Coronary artery (tissue), 2 donors: ENCODE measurements around the gene E2F4.

Source experiments
- DNase-seq: peaks from one replicate; pipeline ENCODE4 v3.0.0-alpha.2; 2017; ENCODE audit warnings: low spot score
- H3K27ac ChIP-seq, 2 donors: fragments of 200-600 bp; sonication (generic); one replicate each; pipeline ENCODE4 v1.5.1; 2016 to 2019
- H3K4me3 ChIP-seq: fragments of 200-600 bp; sonication (generic); 2 replicates; pipeline ENCODE4 v1.5.1; 2016; ENCODE audit warnings: mild to moderate bottlenecking, moderate library complexity
- TF ChIP-seq, protein P1 (sequence below): fragments of 200-600 bp; sonication (generic); IDR thresholded peaks from one replicate; pipeline ENCODE4 v1.5.1; 2019; ENCODE audit warnings: antibody characterized with exemption

Gene E2F4

DNA sequence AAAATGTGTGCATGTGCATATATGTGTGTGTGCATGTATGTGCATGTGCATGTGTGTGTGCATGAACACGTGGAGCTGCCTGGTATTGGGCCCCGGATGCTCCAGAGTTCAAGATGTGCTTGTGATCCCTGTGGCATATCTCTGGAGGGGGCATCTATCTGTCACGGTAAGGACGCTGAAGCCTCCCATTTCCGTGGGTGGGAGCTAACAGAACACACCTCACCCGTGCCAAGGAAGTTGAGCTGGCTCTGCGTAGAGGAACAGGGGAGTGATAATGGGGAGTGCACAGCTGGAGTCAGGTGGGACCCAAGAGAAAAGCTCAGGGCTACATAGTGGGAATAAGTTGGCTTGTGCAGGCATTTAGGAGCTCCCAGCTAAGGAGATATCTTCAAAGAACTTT lies 19.7 kb downstream of the E2F4 start:
- Histone ChIP-seq H3K27ac (no peak overlapping the region), H3K4me3 (no peak overlapping the region)
- TF ChIP-seq, protein P1, sequence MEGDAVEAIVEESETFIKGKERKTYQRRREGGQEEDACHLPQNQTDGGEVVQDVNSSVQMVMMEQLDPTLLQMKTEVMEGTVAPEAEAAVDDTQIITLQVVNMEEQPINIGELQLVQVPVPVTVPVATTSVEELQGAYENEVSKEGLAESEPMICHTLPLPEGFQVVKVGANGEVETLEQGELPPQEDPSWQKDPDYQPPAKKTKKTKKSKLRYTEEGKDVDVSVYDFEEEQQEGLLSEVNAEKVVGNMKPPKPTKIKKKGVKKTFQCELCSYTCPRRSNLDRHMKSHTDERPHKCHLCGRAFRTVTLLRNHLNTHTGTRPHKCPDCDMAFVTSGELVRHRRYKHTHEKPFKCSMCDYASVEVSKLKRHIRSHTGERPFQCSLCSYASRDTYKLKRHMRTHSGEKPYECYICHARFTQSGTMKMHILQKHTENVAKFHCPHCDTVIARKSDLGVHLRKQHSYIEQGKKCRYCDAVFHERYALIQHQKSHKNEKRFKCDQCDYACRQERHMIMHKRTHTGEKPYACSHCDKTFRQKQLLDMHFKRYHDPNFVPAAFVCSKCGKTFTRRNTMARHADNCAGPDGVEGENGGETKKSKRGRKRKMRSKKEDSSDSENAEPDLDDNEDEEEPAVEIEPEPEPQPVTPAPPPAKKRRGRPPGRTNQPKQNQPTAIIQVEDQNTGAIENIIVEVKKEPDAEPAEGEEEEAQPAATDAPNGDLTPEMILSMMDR, result no peak
- no peak for DNase-seq

DNA sequence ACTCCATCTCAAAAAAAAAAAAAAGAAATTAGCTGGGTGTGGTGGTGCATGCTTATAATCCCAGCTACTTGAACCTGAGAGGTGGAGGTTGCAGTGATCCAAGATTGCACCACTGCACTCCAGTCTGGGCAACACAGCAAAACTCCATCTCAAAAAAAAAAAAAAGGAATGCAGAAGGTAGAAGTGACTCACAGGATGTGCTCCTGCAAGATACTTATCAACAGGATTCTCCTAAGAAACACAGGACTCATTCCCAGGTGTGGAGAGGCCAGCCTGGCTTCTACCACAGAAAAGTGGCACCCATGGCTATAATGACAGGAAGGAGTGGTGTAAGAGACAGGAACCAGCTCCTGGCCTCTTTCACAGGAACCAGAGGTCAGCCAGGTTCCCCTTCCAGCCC lies 20.8 kb downstream of the E2F4 start:
- TF ChIP-seq, protein P1, result no peak
- H3K27ac ChIP-seq, result no peak overlapping the region
- H3K4me3 ChIP-seq, result no peak overlapping the region
- no peak for DNase-seq

DNA sequence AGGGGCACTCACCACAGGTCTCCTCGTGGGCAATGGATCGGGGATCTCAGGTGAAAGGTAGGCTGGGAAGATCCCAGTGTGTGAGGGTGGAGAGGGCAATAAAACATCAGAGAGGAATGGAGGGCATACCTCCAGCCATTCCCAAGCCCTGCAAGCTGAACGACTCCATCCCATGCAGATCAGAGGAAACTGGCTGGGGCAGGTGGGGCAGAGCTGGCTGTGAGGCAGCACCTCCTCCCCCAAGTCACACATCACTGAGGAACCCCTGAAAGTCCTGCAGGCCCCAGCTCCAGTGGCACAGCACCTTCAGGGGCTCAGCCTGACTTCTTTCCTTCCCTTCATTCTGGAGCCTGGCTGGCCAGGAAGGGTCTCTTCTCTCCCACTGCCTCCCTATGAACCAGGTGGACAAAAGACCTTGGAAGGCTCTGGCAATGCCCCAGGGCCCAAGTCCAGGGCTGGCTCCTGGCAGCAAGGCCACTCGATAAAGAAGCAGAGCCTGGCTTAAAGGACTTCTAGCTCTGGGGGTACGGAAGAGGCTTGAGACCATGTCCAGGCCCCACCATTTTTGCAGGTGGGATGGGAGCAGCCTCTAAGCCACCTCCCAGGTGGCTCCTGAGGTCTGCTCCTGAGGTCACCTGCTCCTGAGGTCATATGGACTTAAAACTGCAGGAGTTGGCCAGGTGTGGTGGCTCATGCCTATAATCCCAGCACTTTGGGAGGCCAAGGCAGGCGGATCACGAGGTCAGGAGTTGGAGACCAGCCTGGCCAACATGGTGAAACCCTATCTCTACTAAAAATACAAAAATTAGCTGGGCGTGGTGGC lies 21.5 kb downstream of the E2F4 start:
- no peak overlapping the region for H3K4me3 ChIP-seq
- H3K27ac ChIP-seq, result no peak overlapping the region
- DNase-seq, result no peak
- TF ChIP-seq, protein P1, result no peak

DNA sequence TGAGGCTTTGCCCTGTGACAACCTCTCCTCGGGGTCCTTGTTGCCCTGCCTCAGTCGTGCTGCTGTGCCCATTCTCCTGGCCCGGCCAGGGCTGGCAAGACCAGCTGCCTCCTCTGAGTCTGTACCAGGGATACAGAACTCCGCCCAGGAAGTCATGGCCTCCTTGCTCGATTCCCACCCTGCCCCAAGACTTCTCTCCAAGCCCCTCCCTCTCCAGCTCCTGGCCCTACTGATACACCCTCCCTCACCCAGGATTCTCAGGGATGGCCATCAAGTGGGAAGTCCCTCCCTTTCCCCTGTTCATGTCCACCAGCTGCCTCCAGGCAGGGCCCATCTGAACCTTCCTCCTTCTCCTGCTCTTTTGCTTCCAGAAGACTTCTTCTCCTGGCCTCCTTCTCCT lies 23.8 kb downstream of the E2F4 start:
- TF ChIP-seq, protein P1, result no peak
- H3K27ac ChIP-seq, result peak overlapping the region in 1 of 2 donors; percentile 69
- no peak overlapping the region for H3K4me3 ChIP-seq
- DNase-seq, result no peak

DNA sequence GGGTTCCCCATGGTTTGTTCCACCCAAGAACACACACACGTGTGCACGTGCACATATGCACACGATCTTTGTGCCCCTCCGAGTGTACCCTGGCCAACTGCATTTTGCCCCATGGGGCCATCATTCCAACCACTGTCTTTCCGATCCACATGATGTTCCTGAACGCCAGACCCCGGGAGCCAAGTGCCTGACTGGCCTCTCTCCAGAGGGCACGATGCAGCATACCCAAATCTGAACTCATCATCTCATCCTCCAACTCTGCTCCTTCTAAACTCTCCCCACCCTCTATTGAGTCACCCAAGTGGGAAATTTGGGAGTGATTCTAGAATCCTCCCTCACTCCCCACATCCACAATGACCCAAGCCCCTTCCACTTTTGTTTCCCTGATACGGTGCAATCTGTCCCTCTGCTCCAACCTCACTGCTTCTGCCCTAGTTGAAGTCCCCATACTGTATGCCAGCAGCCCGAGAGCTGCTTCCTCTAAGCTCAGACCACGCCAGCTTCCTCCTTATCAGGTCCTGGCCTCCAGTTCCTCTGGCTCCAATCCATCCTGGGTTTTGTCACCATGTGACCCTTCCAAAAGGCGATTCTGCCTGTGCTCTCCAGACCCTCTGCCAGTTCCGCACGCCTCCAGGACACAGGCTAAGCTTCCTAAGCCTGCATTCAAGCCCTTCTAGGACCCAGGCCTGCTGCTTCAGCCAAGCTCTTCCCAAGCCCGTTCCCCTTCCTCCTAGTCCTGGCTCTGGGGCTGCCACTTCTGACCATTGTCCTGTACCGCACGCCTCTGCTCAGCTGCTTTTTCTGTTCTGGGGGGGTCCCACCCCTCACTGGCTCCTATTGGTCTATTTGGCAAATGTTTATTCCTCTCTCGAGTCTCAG lies 24.9 kb downstream of the E2F4 start:
- TF ChIP-seq, protein P1, result no peak
- H3K4me3 ChIP-seq, result no peak overlapping the region
- peak overlapping the region in 1 of 2 donors; percentile 69 for H3K27ac ChIP-seq
- no peak for DNase-seq

DNA sequence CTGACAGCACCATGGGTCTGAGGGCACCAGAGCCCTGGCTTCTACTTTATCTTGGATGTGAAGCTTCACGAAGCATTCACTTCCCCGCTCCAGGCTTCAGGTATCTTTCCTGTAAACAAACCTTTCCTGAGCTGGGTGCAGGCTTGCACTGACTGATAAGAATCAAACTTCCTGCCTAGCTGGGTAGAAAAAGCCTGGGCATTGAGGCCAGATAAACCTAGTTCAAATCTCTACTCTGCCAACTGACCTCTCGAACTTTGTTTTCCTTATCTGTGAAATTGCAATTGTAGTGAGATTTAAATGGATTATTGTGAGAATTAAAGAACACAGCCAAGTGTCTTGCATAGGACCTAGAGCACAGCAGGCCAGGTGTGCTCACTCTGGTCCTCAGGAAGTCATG lies 32.0 kb downstream of the E2F4 start:
- H3K4me3 ChIP-seq, result no peak overlapping the region
- DNase-seq, result no peak
- no peak overlapping the region for H3K27ac ChIP-seq
- TF ChIP-seq, protein P1, result no peak
